Lung microvascular endothelial cell (primary cell): ENCODE data around the gene PRKAG3. TPM values are rescaled to one million over a fixed set of nuclear protein-coding genes. Genes with fewer than 3 reads are reported as not detected.

Experiments
- DNase-seq, 2 donors: peaks; one replicate each; pipeline versions ENCODE4 v3.0.0 to v3.0.0-alpha.2; 2010; ENCODE audit warnings: low read depth in 2 of 2
- total RNA-seq: library from RNA; depleted of rRNA; stranded (reverse); fragments of >200 nt; gene quantifications from 2 replicates; pipeline ENCODE4 v1.2.1, GENCODE V29; 2014

PRKAG3 gene
- total RNA-seq, 1 donor from 2014 or later: not detected

GRCh38 chr2:218839888-218840287 is 8.3 kb upstream of the PRKAG3 start:
- DNase-seq: no peak

GRCh38 chr2:218839430-218839829 is 7.8 kb upstream of the PRKAG3 start:
- DNase-seq: no peak

GRCh38 chr2:218837495-218837894 is 5.9 kb upstream of the PRKAG3 start:
- DNase-seq: no peak

DNA sequence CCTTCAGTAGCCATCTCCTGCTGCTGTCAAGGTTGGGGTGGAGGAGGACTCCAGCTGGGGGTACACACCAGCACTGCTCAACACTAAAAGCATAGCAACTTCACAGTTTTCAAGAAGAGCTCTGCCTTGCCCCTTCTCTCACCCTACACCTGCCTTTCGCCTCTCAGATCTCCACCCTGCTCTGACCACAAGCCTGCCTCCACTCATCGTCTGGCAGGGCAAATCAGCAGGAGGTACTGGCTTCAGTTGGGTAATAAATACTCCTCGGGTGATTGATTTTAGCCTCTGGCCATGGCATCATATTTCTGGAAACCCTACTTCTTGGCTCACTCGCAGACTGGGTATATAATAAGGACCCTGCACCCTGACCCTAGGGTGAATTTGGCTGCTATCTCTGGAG is 3.1 kb upstream of the PRKAG3 start:
- no peak for DNase-seq

- peak in 1 of 2 donors; percentile 7 for DNase-seq
These were observed 1.5 kb upstream of the PRKAG3 start for GRCh38 chr2:218833023-218833609.

- peak in 1 of 2 donors; percentile 53 for DNase-seq
These were observed 917 bp upstream of the PRKAG3 start for GRCh38 chr2:218832520-218832919.

GRCh38 chr2:218832081-218832480 is 478 bp upstream of the PRKAG3 start:
- DNase-seq: no peak

DNA sequence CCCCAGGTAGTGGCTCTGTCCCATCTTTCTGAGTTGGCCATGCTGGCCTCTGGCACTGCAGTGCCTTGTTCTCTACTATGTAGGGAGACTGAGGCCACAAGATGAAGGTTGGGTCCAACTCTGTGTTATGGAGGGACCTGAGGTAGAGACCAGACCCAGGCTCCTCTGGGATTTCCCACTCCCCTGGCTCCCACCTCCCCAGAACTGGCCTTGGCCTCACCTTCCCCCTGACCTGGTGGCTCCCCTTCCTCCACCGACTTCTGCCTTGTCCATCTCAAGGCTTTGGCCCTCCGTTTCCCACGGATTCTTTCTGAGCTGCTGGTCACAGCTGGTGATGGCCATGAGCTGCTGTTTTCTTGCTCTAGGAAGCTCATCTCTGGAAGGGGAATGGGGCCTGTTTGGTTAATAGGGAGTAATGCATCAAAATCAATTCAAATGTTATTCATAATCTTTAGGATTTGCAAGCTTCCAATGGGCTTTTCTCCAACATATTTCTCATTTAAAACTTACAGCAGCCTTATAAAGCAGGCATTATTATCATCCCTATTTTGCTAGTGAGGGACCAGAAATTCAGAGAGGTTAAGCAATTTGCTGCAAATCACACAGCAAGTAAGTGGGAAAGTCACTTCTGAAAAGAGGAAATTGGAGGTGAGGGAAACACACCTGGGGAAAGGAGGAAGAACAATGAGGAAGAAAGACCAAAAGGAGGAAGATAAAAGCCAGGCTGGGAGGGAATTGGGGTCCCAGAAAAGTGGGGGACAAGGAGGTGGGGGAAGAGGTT is 887 bp downstream of the PRKAG3 start:
- DNase-seq: no peak

GRCh38 chr2:218829868-218830451 is 1.6 kb downstream of the PRKAG3 start:
- no peak for DNase-seq

GRCh38 chr2:218828477-218828778 is 3.2 kb downstream of the PRKAG3 start:
- no peak for DNase-seq

GRCh38 chr2:218827701-218828476 is 3.7 kb downstream of the PRKAG3 start:
- DNase-seq: no peak

- DNase-seq: no peak
These were observed 4.8 kb downstream of the PRKAG3 start for GRCh38 chr2:218826791-218827190.

DNA sequence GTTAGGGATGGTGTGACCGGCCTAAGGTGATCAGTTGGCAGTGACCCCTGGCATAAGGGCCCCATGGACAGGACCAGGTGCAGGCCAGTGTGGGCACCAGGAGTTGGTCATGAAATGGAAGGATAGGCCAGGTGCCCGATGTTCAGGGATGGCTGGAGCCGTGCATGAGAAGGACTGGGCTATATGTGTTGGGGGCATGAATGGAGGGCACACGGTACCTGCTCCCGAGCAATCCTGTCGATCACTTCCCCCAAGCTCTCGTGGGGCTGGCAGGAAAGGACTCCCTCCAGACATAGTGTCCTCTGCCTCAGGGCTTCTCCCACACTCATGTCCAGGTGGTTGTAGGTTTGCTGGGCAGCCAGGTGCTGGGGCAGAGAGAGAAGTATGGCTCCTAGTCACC is 7.6 kb downstream of the PRKAG3 start:
- DNase-seq: no peak

DNA sequence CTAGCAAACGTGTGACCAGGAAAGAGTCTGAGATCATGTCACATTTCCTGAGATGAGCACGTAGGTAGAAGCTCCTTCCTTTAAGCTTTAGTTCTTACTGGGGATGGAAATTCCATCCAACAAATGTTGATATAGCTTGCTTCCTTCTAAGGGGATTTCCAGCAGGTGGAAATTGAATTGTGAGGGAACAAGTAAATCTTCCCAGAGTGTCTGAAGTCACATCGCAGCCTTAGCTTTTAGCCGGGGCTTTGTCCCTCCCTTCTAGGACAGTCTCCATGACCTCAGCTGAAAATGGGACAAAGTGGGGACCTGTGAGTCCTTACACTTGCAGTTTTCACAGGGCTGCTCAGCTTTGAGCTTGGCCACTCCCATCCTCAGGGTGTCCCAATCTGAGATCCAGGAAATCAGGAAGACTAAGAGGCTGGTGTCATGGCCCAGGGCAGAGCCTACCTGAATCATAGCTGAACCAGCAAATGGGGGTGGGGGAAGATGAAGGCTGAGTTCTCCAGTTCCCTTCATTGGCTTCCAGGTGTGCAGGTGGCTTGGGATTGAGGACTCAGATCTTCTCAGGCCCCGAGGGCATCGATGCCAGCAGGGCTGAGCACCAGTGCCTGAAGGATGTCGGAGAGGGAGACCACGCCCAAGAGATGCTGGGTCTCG is 8.3 kb downstream of the PRKAG3 start:
- no peak for DNase-seq

GRCh38 chr2:218822622-218823021 is 9.0 kb downstream of the PRKAG3 start:
- no peak for DNase-seq

DNA sequence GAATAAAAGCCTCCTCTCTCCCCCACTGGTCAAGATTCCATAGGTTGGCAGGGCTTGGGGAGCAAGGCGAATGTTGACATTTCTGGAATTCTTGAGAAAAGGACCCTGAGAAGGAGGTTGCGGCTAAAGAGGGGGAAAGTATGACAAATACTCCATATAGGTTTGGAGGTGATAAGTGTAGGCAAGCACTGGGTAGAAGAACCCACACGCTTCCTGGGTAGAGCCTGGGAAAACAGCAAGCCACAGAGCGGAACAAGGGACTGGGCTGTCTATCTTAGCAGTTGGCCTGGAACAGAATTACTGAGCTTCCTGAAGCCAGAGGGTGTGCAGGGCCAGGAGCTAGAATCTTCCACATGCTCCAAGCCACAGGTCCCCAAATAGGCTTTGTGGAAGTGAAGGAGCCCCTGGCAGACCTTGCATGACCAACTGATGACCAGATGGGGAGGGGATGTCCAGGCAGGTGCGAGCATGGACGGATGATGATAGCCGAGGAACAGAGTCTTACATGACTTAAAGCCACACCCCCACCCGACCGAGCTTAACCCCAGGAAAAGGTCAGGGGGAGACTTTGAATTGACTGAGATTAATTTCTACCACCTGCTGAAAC is 9.9 kb downstream of the PRKAG3 start:
- DNase-seq: no peak

DNA sequence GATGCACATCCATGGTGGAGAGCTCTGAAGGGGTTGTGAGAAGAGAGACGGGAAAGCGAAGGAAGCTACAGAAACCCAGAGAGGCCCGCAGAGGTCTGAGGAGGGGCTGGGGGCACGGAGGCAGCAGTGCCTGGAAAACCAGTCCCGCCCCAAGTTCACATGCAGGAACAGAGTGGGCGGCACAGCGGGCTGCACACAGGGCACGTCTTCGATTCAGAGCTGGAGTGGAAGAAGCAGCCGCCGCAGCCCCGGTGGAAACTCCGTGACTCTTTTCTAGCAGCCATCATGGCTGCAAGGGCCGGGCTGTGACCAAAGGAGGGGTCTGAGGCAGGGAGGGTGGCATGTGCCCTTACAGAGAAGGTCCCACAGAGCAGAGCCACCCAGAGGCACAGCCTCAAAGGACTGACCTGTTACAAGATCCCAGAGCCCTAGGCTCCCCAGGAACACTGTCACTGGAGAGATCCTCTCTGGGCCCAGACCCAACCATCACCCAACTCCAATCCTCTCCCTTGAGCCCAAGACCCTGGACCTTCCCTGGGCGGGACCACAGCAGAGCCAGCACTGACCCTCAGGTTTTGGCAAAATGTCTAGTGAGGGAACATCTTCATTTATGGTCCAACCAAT is 10.7 kb downstream of the PRKAG3 start:
- no peak for DNase-seq

DNA sequence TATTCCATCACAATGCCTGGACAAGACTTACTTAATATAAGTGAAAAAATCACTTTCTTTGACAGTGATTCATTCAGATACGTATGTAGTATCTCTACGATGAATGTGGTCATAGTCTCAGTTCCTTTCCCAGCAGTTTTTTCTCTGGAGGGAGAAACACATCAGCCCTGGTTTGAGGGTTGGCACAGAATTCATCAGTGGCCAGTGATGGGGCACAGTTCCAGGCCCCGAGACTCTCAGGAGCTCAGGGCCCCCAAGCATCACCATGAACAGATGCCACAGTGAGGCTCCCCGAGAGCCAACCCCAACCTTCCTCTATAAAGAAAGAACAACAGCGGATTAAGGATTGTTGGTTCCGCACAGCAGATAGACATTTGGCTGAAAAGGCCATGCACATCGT is 12.5 kb downstream of the PRKAG3 start:
- no peak for DNase-seq

- no peak for DNase-seq
These were observed 15.0 kb downstream of the PRKAG3 start for GRCh38 chr2:218816561-218817011.

- DNase-seq: no peak
These were observed 16.0 kb downstream of the PRKAG3 start for GRCh38 chr2:218815649-218816048.

GRCh38 chr2:218815244-218815637 is 16.4 kb downstream of the PRKAG3 start:
- DNase-seq: no peak
